HepG2 (cell line): Measurements from ENCODE around the gene TCEANC2.

Source experiments
- MYC ChIP-seq: sonication (generic); formaldehyde crosslinking; IDR thresholded peaks from 2 replicates; pipeline ENCODE4 v1.9.0; 2021; ENCODE audit warnings: missing genetic modification reagents, borderline replicate concordance
- MYNN ChIP-seq: sonication (generic); formaldehyde crosslinking; IDR thresholded peaks from 2 replicates; pipeline ENCODE4 v1.4.0; 2020; ENCODE audit warnings: mild to moderate bottlenecking, low read depth, missing genetic modification reagents
- NFYB ChIP-seq: sonication (generic); formaldehyde crosslinking; IDR thresholded peaks from 2 replicates; pipeline ENCODE4 v1.4.0; 2020; ENCODE audit warnings: missing genetic modification reagents
- RARA ChIP-seq: IDR thresholded peaks from 2 replicates; pipeline ENCODE4 v1.6.1; 2016; ENCODE audit warnings: missing genetic modification reagents, missing compliant biosample characterization
- TCF7L2 ChIP-seq: IDR thresholded peaks from 2 replicates; pipeline ENCODE4 v1.6.1; 2011; ENCODE audit warnings: mild to moderate bottlenecking, low read depth, low read length, moderate library complexity
- TFAP4 ChIP-seq: sonication (generic); IDR thresholded peaks from 2 replicates; pipeline ENCODE4 v1.6.1; 2016; ENCODE audit warnings: low read depth, borderline replicate concordance
- ZFP82 ChIP-seq: sonication (generic); formaldehyde crosslinking; IDR thresholded peaks from 2 replicates; pipeline ENCODE4 v1.5.1; 2020; ENCODE audit warnings: mild to moderate bottlenecking, missing genetic modification reagents, borderline replicate concordance
- TF ChIP-seq, protein P1 (sequence below): sonication (generic); formaldehyde crosslinking; IDR thresholded peaks from 2 replicates; pipeline ENCODE4 v1.4.0; 2020; ENCODE audit warnings: missing genetic modification reagents, borderline replicate concordance
- TF ChIP-seq, protein P2 (sequence below): IDR thresholded peaks from 2 replicates; pipeline ENCODE4 v1.6.1; 2012; ENCODE audit warnings: inconsistent platforms
- TF ChIP-seq, protein P3 (sequence below), 2 experiments: sonication (generic) in 1 of 2; formaldehyde crosslinking in 1 of 2; IDR thresholded peaks; 2 replicates each; pipeline versions ENCODE4 v1.4.0 to v1.6.1; 2018 to 2020; ENCODE audit warnings: missing genetic modification reagents in 2 of 2, borderline replicate concordance in 1 of 2, low read depth in 1 of 2, mild to moderate bottlenecking in 1 of 2, missing biosample characterization in 1 of 2
- TF ChIP-seq, protein P4 (sequence below), 2 experiments: fragments of 450-650 bp in 1 of 2; sonication (generic) in 1 of 2; formaldehyde crosslinking; IDR thresholded peaks; 2 replicates each; pipeline versions ENCODE4 v1.5.0 to v1.8.0; 2020 to 2022; ENCODE audit warnings: mild to moderate bottlenecking in 1 of 2, missing genetic modification reagents in 1 of 2

- TF ChIP-seq TCF7L2 (no peak), TFAP4 (no peak), ZFP82 (no peak), NFYB (no peak), RARA (no peak), MYC (CRISPR knock-in tag) (no peak), MYNN (CRISPR knock-in tag) (no peak)
- TF ChIP-seq, protein P1, sequence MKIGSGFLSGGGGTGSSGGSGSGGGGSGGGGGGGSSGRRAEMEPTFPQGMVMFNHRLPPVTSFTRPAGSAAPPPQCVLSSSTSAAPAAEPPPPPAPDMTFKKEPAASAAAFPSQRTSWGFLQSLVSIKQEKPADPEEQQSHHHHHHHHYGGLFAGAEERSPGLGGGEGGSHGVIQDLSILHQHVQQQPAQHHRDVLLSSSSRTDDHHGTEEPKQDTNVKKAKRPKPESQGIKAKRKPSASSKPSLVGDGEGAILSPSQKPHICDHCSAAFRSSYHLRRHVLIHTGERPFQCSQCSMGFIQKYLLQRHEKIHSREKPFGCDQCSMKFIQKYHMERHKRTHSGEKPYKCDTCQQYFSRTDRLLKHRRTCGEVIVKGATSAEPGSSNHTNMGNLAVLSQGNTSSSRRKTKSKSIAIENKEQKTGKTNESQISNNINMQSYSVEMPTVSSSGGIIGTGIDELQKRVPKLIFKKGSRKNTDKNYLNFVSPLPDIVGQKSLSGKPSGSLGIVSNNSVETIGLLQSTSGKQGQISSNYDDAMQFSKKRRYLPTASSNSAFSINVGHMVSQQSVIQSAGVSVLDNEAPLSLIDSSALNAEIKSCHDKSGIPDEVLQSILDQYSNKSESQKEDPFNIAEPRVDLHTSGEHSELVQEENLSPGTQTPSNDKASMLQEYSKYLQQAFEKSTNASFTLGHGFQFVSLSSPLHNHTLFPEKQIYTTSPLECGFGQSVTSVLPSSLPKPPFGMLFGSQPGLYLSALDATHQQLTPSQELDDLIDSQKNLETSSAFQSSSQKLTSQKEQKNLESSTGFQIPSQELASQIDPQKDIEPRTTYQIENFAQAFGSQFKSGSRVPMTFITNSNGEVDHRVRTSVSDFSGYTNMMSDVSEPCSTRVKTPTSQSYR = no peak
- TF ChIP-seq, protein P2, sequence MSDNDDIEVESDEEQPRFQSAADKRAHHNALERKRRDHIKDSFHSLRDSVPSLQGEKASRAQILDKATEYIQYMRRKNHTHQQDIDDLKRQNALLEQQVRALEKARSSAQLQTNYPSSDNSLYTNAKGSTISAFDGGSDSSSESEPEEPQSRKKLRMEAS = no peak
- TF ChIP-seq, protein P3, sequence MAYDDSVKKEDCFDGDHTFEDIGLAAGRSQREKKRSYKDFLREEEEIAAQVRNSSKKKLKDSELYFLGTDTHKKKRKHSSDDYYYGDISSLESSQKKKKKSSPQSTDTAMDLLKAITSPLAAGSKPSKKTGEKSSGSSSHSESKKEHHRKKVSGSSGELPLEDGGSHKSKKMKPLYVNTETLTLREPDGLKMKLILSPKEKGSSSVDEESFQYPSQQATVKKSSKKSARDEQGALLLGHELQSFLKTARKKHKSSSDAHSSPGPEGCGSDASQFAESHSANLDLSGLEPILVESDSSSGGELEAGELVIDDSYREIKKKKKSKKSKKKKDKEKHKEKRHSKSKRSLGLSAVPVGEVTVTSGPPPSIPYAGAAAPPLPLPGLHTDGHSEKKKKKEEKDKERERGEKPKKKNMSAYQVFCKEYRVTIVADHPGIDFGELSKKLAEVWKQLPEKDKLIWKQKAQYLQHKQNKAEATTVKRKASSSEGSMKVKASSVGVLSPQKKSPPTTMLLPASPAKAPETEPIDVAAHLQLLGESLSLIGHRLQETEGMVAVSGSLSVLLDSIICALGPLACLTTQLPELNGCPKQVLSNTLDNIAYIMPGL (CRISPR knock-in tag; IDR thresholded peaks at IDR 0.05; ENCODE audit: borderline replicate concordance in 1 of 2, low read depth in 1 of 2) = no peak
- TF ChIP-seq, protein P4, sequence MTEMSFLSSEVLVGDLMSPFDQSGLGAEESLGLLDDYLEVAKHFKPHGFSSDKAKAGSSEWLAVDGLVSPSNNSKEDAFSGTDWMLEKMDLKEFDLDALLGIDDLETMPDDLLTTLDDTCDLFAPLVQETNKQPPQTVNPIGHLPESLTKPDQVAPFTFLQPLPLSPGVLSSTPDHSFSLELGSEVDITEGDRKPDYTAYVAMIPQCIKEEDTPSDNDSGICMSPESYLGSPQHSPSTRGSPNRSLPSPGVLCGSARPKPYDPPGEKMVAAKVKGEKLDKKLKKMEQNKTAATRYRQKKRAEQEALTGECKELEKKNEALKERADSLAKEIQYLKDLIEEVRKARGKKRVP (CRISPR knock-in tag; IDR thresholded peaks at IDR 0.05) = no peak
Measured at GRCh38 chr1:54139711-54140110, 86.3 kb downstream of the TCEANC2 start.
